CD14-positive monocyte (primary cell): ENCODE results near the gene GAPT. TPM values are rescaled to one million over a fixed set of nuclear protein-coding genes. Genes with fewer than 3 reads are reported as not detected.

Source experiments
- DNase-seq, 3 donors: peaks; one replicate each; pipeline ENCODE4 v3.0.0-alpha.2; 2011 to 2022
- H2AFZ ChIP-seq: 2 replicates; pipeline ENCODE4 v1.6.0; 2012; ENCODE audit warnings: mild to moderate bottlenecking, low read depth, low read length, inconsistent platforms; ENCODE audit not compliant: insufficient read depth, poor library complexity, severe bottlenecking
- H3K27ac ChIP-seq, 2 donors: 1 replicate in 1 of 2; 2 replicates in 1 of 2; pipeline ENCODE4 v1.5.1; 2012 to 2013; ENCODE audit warnings: low read length in 2 of 2, control low read depth in 1 of 2, inconsistent platforms in 1 of 2, low read depth in 1 of 2, mild to moderate bottlenecking in 1 of 2
- H3K27me3 ChIP-seq, 2 donors: one replicate each; pipeline versions ENCODE4 v1.6.0 to v1.6.1; 2011 to 2013; ENCODE audit warnings: low read length in 2 of 2; ENCODE audit not compliant: control insufficient read depth in 2 of 2, insufficient read depth in 2 of 2
- H3K36me3 ChIP-seq, 2 donors: replicated peaks in 1 of 2; 1 replicate in 1 of 2; 2 replicates in 1 of 2; pipeline versions ENCODE4 v1.5.1 to v1.6.1; 2012 to 2013; ENCODE audit warnings: low read length in 2 of 2, control low read depth in 1 of 2, inconsistent platforms in 1 of 2, mild to moderate bottlenecking in 1 of 2; ENCODE audit not compliant: insufficient read depth in 2 of 2, control insufficient read depth in 1 of 2
- H3K4me1 ChIP-seq, 2 donors: 1 replicate in 1 of 2; 2 replicates in 1 of 2; pipeline versions ENCODE4 v1.5.1 to v1.6.1; 2012 to 2013; ENCODE audit warnings: low read length in 2 of 2, control low read depth in 1 of 2, inconsistent platforms in 1 of 2, mild to moderate bottlenecking in 1 of 2, moderate library complexity in 1 of 2; ENCODE audit not compliant: insufficient read depth in 2 of 2, control insufficient read depth in 1 of 2
- H3K4me2 ChIP-seq: replicated peaks from 2 replicates; pipeline ENCODE3; 2012; ENCODE audit warnings: low read length, moderate library complexity, mild to moderate bottlenecking; ENCODE audit not compliant: poor library complexity, severe bottlenecking; ENCODE audit errors: extremely low read depth
- H3K4me3 ChIP-seq, 3 experiments: fragments of 200-600 bp in 1 of 3; sonication (generic) in 1 of 3; replicated peaks in 1 of 3; 1 replicate in 2 of 3; 2 replicates in 1 of 3; pipeline ENCODE4 v1.5.1; 2011 to 2013; ENCODE audit warnings: low read length in 3 of 3, mild to moderate bottlenecking in 3 of 3, control low read depth in 2 of 3, low read depth in 2 of 3, inconsistent platforms in 1 of 3, moderate library complexity in 1 of 3
- H3K79me2 ChIP-seq: 2 replicates; pipeline ENCODE4 v1.6.0; 2012; ENCODE audit warnings: mild to moderate bottlenecking, control low read depth, inconsistent platforms, low read length, moderate library complexity; ENCODE audit not compliant: insufficient read depth
- H3K9ac ChIP-seq: 2 replicates; pipeline ENCODE4 v1.6.0; 2017; ENCODE audit warnings: low read length, mild to moderate bottlenecking; ENCODE audit not compliant: insufficient read depth, poor library complexity, severe bottlenecking
- H3K9me3 ChIP-seq, 2 donors: replicated peaks in 1 of 2; 1 replicate in 1 of 2; 2 replicates in 1 of 2; pipeline versions ENCODE4 v1.5.1 to v1.6.1; 2012 to 2013; ENCODE audit warnings: low read length in 2 of 2, control low read depth in 1 of 2; ENCODE audit not compliant: control insufficient read depth in 1 of 2, insufficient read depth in 1 of 2
- H4K20me1 ChIP-seq: 2 replicates; pipeline ENCODE4 v1.6.0; 2012; ENCODE audit warnings: mild to moderate bottlenecking, low read length, control low read depth, moderate library complexity; ENCODE audit not compliant: insufficient read depth
- H3K27ac Mint-ChIP-seq, 7 donors: one replicate each; pipeline ENCODE4 v1.8.0; 2020; ENCODE audit warnings: mild to moderate bottlenecking in 7 of 7, mixed read lengths in 7 of 7, moderate library complexity in 6 of 7, inconsistent platforms in 2 of 7
- H3K27me3 Mint-ChIP-seq, 3 donors: one replicate each; pipeline ENCODE4 v1.8.0; 2021 to 2022; ENCODE audit warnings: low read depth in 3 of 3, mild to moderate bottlenecking in 3 of 3, mixed read lengths in 3 of 3, moderate library complexity in 3 of 3, inconsistent platforms in 1 of 3
- H3K36me3 Mint-ChIP-seq, 2 donors: one replicate each; pipeline ENCODE4 v1.8.0; 2020; ENCODE audit warnings: mixed read lengths in 2 of 2, inconsistent platforms in 1 of 2, mild to moderate bottlenecking in 1 of 2
- H3K4me1 Mint-ChIP-seq: one replicate; pipeline ENCODE4 v1.8.0; 2020; ENCODE audit warnings: mild to moderate bottlenecking, mixed read lengths
- H3K4me3 Mint-ChIP-seq, 2 donors: one replicate each; pipeline ENCODE4 v1.8.0; 2020; ENCODE audit warnings: mild to moderate bottlenecking in 2 of 2, mixed read lengths in 2 of 2, moderate library complexity in 1 of 2
- H3K9me3 Mint-ChIP-seq, 7 donors: one replicate each; pipeline ENCODE4 v1.8.0; 2020 to 2022; ENCODE audit warnings: mixed read lengths in 7 of 7, mild to moderate bottlenecking in 6 of 7, moderate library complexity in 6 of 7, inconsistent platforms in 2 of 7
- WGBS: methylation state at CpG from one replicate; pipeline ENCODE4 v1.1.5; 2013; ENCODE audit warnings: missing lambda C conversion rate; ENCODE audit not compliant: insufficient coverage; 5-methylcytosine and 5-hydroxymethylcytosine counted together
- intact Hi-C, 2 donors: fragments of 100-400 bp; cut with micrococcal nuclease; formaldehyde crosslinking; loops; one replicate each; pipeline versions ENCODE4 v1.15.0 to v1.15.1; 2023
- polyA plus RNA-seq, 3 donors: library from polyadenylated mRNA; depleted of rRNA in 1 of 3; unstranded in 2 of 3; stranded (reverse) in 1 of 3; fragments of 300-500 nt in 2 of 3; fragments of >200 nt in 1 of 3; fragmentation: Illumina TruSeq in 2 of 3; gene quantifications; 1 replicate in 2 of 3; 2 replicates in 1 of 3; pipeline ENCODE4 v1.2.3, GENCODE V29; 2012 to 2021
- TF ChIP-seq, protein P1 (sequence below): fragments of 200-600 bp; IDR thresholded peaks from one replicate; pipeline ENCODE4 v1.8.0; 2022; ENCODE audit warnings: antibody characterized with exemption, mild to moderate bottlenecking

The GAPT gene
- polyA plus RNA-seq, 3 donors = 46.7 to 173 (median 103) TPM

DNA sequence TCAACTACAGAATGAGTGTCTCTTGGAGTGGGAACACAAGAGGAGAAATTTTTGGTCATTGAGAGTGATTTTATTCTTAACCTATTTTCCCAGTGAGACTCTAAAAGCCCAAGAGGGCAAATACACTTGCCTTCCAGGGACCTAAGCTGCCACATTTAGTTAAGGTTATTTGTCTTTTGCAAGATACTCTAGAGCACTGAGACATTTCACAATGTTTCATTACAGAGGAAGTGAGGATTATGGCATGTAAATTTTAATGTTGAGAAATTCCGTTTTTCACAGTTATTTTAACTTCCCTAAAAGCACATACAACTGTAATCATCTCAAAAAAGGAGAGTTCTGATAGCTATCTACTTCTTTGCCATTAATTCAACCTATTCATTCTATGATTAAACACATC, 53.0 kb downstream of the GAPT start:
- Mint-ChIP-seq H3K9me3 (peaks cover 11 to 28% (median 20%) of the 10 kb centered on the region in 7 donors), H3K27me3 (no peaks in the 10 kb centered on the region), H3K4me1 (peaks cover 57% of the 10 kb centered on the region), H3K36me3 (peaks cover 5 to 8% of the 10 kb centered on the region in 2 donors), H3K4me3 (peak overlapping the region in 1 of 2 donors; percentile 65), H3K27ac (peak overlapping the region; percentile 92 to 98 (median 93))
- no peaks in the 10 kb centered on the region for H4K20me1 ChIP-seq
- no peaks in the 10 kb centered on the region for H3K79me2 ChIP-seq
- H3K4me1 ChIP-seq = peaks cover 49 to 53% of the 10 kb centered on the region in 2 donors
- no peak overlapping the region for H2AFZ ChIP-seq
- peaks cover 0 to under 1% of the 10 kb centered on the region in 2 donors for H3K9me3 ChIP-seq
- TF ChIP-seq, protein P1, sequence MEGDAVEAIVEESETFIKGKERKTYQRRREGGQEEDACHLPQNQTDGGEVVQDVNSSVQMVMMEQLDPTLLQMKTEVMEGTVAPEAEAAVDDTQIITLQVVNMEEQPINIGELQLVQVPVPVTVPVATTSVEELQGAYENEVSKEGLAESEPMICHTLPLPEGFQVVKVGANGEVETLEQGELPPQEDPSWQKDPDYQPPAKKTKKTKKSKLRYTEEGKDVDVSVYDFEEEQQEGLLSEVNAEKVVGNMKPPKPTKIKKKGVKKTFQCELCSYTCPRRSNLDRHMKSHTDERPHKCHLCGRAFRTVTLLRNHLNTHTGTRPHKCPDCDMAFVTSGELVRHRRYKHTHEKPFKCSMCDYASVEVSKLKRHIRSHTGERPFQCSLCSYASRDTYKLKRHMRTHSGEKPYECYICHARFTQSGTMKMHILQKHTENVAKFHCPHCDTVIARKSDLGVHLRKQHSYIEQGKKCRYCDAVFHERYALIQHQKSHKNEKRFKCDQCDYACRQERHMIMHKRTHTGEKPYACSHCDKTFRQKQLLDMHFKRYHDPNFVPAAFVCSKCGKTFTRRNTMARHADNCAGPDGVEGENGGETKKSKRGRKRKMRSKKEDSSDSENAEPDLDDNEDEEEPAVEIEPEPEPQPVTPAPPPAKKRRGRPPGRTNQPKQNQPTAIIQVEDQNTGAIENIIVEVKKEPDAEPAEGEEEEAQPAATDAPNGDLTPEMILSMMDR = no peak
- H3K27me3 ChIP-seq = no peaks in the 10 kb centered on the region
- no CpG with 5 or more reads among the region's 1 CpG for WGBS
- intact Hi-C loops = loop anchor here in 1 of 2 donors (5.0 kb wide), 1 partner anchor 37 kb away; no protein-coding TSS in a partner anchor
- H3K9ac ChIP-seq = no peak overlapping the region
- peak; percentile 75 to 94 (median 91) for DNase-seq
- H3K36me3 ChIP-seq = no peaks in the 10 kb centered on the region
- peak overlapping the region; percentile 72 for H3K4me2 ChIP-seq
- H3K27ac ChIP-seq = peak overlapping the region; percentile 73 to 87
- peak overlapping the region in 2 of 3 experiments; percentile 25 to 55 for H3K4me3 ChIP-seq

DNA sequence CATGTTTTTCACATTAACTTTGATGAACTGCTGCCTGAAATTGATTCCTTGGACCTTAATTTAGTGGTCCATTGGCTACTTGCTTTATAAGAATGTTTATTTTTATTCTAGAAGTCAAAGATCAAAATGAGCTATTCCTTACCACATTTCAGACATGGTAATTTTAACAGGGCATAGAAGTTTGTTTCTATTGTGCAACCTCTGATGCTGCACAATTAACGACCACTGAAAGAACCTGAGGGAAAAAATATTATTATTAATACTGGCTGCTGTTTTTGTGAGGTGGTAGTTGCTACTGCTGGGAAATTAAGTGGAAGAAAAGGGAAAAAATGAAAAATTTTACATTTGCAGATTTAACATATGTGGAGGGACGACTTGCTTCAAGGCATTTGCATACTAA, 53.7 kb downstream of the GAPT start:
- H3K9ac ChIP-seq = no peak overlapping the region
- Mint-ChIP-seq H3K9me3 (peaks cover 8 to 26% (median 17%) of the 10 kb centered on the region in 7 donors), H3K27me3 (no peaks in the 10 kb centered on the region), H3K27ac (peak overlapping the region; percentile 92 to 98 (median 93)), H3K4me1 (peaks cover 57% of the 10 kb centered on the region), H3K4me3 (no peak overlapping the region), H3K36me3 (peaks cover 2 to 5% of the 10 kb centered on the region in 2 donors)
- peak overlapping the region in 1 of 3 experiments; percentile 55 for H3K4me3 ChIP-seq
- H3K36me3 ChIP-seq = no peaks in the 10 kb centered on the region
- WGBS = no CpG with 5 or more reads among the region's 2 CpGs
- intact Hi-C loops = loop anchor here in 1 of 2 donors (5.0 kb wide), 1 partner anchor 38 kb away; no protein-coding TSS in a partner anchor
- H3K27ac ChIP-seq = peak overlapping the region in 1 of 2 donors; percentile 87
- H3K9me3 ChIP-seq = peaks cover 0 to 4% of the 10 kb centered on the region in 2 donors
- no peaks in the 10 kb centered on the region for H3K27me3 ChIP-seq
- H4K20me1 ChIP-seq = no peaks in the 10 kb centered on the region
- H3K4me2 ChIP-seq = peak overlapping the region; percentile 72
- no peak overlapping the region for H2AFZ ChIP-seq
- no peaks in the 10 kb centered on the region for H3K79me2 ChIP-seq
- TF ChIP-seq, protein P1 = no peak
- peak in 2 of 3 donors; percentile 34 to 42 for DNase-seq
- peaks cover 49 to 53% of the 10 kb centered on the region in 2 donors for H3K4me1 ChIP-seq
